Karpas-422 (cell line): ENCODE results near the gene PEX10. TPM values are rescaled to one million over a fixed set of nuclear protein-coding genes. Genes with fewer than 3 reads are reported as not detected.

ENCODE experiments used
- DNase-seq: peaks from one replicate; pipeline ENCODE4 v3.0.0-alpha.2; 2015
- H2AFZ ChIP-seq: fragments of 200-600 bp; sonication (generic); 2 replicates; pipeline ENCODE4 v1.6.1; 2014; ENCODE audit warnings: antibody characterized with exemption, low read length, mixed read lengths
- H3K27ac ChIP-seq: fragments of 200-600 bp; sonication (generic); 2 replicates; pipeline ENCODE4 v1.5.1; 2014; ENCODE audit warnings: mild to moderate bottlenecking, low read length, moderate library complexity
- H3K27me3 ChIP-seq: fragments of 200-600 bp; sonication (generic); 2 replicates; pipeline ENCODE4 v1.6.1; 2014; ENCODE audit warnings: low read length, mixed read lengths
- H3K36me3 ChIP-seq: fragments of 200-600 bp; sonication (generic); 2 replicates; pipeline ENCODE4 v1.6.1; 2014; ENCODE audit warnings: low read length, mixed read lengths; ENCODE audit not compliant: insufficient read depth
- H3K4me1 ChIP-seq: fragments of 200-600 bp; sonication (generic); 2 replicates; pipeline ENCODE4 v1.6.1; 2014; ENCODE audit warnings: mild to moderate bottlenecking, low read length, mixed read lengths
- H3K4me2 ChIP-seq: fragments of 200-600 bp; sonication (generic); 2 replicates; pipeline ENCODE4 v1.6.1; 2014; ENCODE audit warnings: low read length, low read depth, mild to moderate bottlenecking; ENCODE audit not compliant: poor library complexity, severe bottlenecking
- H3K4me3 ChIP-seq: fragments of 200-600 bp; sonication (generic); 2 replicates; pipeline ENCODE4 v1.5.1; 2014; ENCODE audit warnings: mild to moderate bottlenecking, antibody characterized with exemption, low read length, mixed read lengths
- H3K79me2 ChIP-seq: fragments of 200-600 bp; sonication (generic); 2 replicates; pipeline ENCODE4 v1.6.1; 2014; ENCODE audit warnings: mild to moderate bottlenecking, low read length, mixed read lengths
- H3K9ac ChIP-seq: fragments of 200-600 bp; sonication (generic); 2 replicates; pipeline ENCODE4 v1.6.0; 2014; ENCODE audit warnings: low read length
- H3K9me2 ChIP-seq: fragments of 200-600 bp; sonication (generic), shearing (Covaris generic); replicated peaks from 2 replicates; pipeline ENCODE4 v1.6.0; 2014; ENCODE audit warnings: mild to moderate bottlenecking, low read length, moderate library complexity; ENCODE audit not compliant: insufficient read depth
- H3K9me3 ChIP-seq: fragments of 300-700, 200-600 bp; sonication (generic); 2 replicates; pipeline ENCODE4 v1.6.1; 2014; ENCODE audit warnings: low read length, mixed read lengths
- H4K20me1 ChIP-seq: fragments of 200-600 bp; sonication (generic); 2 replicates; pipeline ENCODE4 v1.6.1; 2014; ENCODE audit warnings: mild to moderate bottlenecking, antibody characterized with exemption, low read length, low read depth; ENCODE audit not compliant: insufficient read depth
- total RNA-seq: library from RNA; depleted of rRNA; stranded (reverse); fragments of >200 nt; shearing (Covaris generic); gene quantifications from 2 replicates; pipeline ENCODE4 v1.2.3, GENCODE V29; 2014; ENCODE audit warnings: low replicate concordance

PEX10 gene
- total RNA-seq, 1 experiment from 2014 or later, result 21.4 TPM

DNA sequence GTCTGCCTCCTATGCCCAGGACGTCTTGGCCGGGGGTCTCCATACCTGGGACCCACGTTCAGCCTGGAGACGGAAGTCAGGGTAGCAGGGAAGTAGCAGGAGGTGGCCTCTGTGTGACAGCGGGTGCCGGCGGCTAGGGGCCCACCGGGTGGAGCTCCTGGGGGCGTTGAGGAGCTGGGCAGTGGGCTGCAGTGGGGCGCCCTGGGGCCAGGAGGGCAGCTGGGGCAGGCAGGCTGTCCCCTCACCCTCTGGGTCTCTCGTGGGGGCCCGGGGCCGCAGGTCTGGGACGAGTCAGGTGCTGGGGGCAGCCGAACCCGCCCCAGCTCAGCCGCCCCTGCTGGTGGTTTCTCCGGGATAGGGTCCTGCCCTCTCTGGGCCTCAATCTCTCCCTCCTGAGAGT, 14.7 kb upstream of the PEX10 start:
- no peak for DNase-seq
- Histone ChIP-seq H3K27me3 (no peaks in the 10 kb centered on the region), H3K9me2 (no peaks in the 10 kb centered on the region), H2AFZ (no peak overlapping the region), H3K36me3 (no peaks in the 10 kb centered on the region), H4K20me1 (no peaks in the 10 kb centered on the region), H3K79me2 (no peaks in the 10 kb centered on the region), H3K4me1 (no peaks in the 10 kb centered on the region; the same call in 1 of the 2 replicates), H3K9me3 (peaks cover 2% of the 10 kb centered on the region; the same call in 1 of the 2 replicates), H3K4me2 (no peak overlapping the region), H3K27ac (no peak overlapping the region), H3K9ac (no peak overlapping the region), H3K4me3 (no peak overlapping the region)

DNA sequence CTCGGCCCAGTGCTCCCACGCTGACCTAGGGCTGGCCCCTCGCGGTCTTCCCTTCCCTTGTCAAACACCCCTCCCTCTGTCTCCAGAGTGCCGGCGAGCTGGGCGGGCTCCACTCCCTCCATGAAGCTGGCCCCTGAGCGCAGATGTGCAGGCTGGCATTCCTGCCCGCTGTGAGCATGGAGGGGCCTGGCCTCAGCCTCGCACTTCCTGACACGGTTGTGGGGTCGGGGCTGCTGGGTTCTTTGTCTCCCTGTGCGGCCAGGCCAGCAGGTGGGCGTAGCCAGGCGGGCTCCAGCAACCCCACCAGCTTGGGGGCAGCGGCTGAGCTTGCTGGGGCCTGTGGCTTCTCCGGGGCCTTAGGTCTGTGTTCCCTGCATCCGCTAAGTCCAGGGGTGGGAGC, 14.2 kb upstream of the PEX10 start:
- no peak overlapping the region for H3K27ac ChIP-seq
- no peaks in the 10 kb centered on the region for H3K27me3 ChIP-seq
- no peak overlapping the region for H2AFZ ChIP-seq
- H3K9ac ChIP-seq, result no peak overlapping the region
- H3K9me3 ChIP-seq, result peaks cover 2% of the 10 kb centered on the region; the same call in 1 of the 2 replicates
- H3K4me1 ChIP-seq, result no peaks in the 10 kb centered on the region
- no peak for DNase-seq
- H4K20me1 ChIP-seq, result no peaks in the 10 kb centered on the region
- H3K79me2 ChIP-seq, result no peaks in the 10 kb centered on the region
- no peak overlapping the region for H3K4me3 ChIP-seq
- H3K4me2 ChIP-seq, result no peak overlapping the region
- no peaks in the 10 kb centered on the region for H3K36me3 ChIP-seq
- H3K9me2 ChIP-seq, result no peaks in the 10 kb centered on the region

DNA sequence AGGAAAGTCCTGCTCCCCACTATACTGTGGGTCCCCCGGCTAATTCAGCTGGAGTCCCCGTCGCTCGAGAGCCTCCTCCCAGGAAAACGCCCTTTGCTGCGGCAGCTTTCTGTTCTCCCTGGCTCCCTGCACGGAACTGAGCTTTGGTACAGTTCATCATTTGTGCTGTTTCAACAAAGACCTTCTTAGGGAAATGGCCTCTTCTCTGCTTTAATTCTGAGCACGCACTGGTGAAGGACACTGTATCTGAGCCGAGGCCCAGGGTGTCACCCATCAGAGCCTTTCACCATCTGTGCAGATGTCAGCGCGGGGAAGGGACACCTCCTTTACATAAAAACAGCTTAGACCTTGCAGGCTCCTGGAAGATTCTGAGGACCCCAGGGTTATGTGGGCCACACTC, 13.5 kb upstream of the PEX10 start:
- no peaks in the 10 kb centered on the region for H3K36me3 ChIP-seq
- no peak for DNase-seq
- no peaks in the 10 kb centered on the region for H3K9me2 ChIP-seq
- H3K4me1 ChIP-seq, result no peaks in the 10 kb centered on the region
- no peak overlapping the region for H2AFZ ChIP-seq
- no peak overlapping the region for H3K4me3 ChIP-seq
- H3K4me2 ChIP-seq, result no peak overlapping the region
- peaks cover 2% of the 10 kb centered on the region; the same call in 1 of the 2 replicates for H3K9me3 ChIP-seq
- H3K79me2 ChIP-seq, result no peaks in the 10 kb centered on the region
- no peaks in the 10 kb centered on the region for H3K27me3 ChIP-seq
- no peaks in the 10 kb centered on the region for H4K20me1 ChIP-seq
- no peak overlapping the region for H3K27ac ChIP-seq
- H3K9ac ChIP-seq, result no peak overlapping the region

DNA sequence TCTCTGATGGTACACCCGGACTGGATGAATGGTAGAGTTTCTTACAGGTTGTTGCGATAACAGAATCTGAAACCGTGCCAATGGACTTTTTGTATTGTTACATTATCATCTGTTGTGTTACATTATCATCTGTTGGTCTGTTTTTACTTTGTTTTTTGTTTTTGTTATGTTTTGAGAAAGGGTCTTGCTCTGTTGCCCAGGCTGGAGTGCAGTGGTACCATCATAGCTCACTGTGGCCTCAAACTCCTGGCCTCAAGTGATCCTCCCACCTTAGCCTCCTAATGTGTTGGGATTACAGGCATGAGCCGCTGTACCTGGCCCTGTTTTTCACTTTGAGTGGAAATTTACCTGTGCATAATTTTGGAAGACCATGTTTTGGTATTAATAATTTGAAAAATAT, 10.2 kb upstream of the PEX10 start:
- DNase-seq, result no peak
- Histone ChIP-seq H3K79me2 (no peaks in the 10 kb centered on the region), H3K9me2 (no peaks in the 10 kb centered on the region), H3K27me3 (no peaks in the 10 kb centered on the region), H3K27ac (no peak overlapping the region), H4K20me1 (no peaks in the 10 kb centered on the region), H3K9ac (no peak overlapping the region), H3K36me3 (no peaks in the 10 kb centered on the region), H2AFZ (no peak overlapping the region), H3K4me2 (no peak overlapping the region), H3K4me1 (no peaks in the 10 kb centered on the region), H3K4me3 (no peak overlapping the region), H3K9me3 (no peaks in the 10 kb centered on the region)

DNA sequence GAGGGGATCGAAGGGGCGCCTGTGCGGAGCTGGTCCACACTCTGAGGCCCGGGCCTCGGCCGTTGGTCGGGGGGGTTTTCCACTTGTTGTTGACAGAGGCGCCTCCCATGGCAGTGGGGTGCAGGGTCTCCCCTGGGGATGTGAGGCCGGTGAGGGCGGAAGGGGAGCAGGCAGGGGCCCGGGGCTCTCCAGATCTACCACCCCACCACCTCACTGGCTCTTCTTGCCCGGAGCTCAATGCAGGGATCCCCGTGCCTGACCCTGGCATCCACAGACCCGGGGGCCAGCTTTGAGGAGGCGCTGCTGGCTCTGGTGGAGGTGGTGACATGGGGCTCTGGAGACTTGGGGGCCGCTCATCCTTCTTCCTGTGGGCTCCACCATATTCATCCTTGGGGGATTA, 7.1 kb upstream of the PEX10 start:
- Histone ChIP-seq H3K9me3 (no peaks in the 10 kb centered on the region), H3K27ac (no peak overlapping the region), H3K4me1 (peaks cover 14% of the 10 kb centered on the region), H3K27me3 (no peaks in the 10 kb centered on the region), H4K20me1 (no peaks in the 10 kb centered on the region), H2AFZ (no peak overlapping the region), H3K36me3 (no peaks in the 10 kb centered on the region), H3K4me2 (no peak overlapping the region), H3K4me3 (no peak overlapping the region), H3K9ac (no peak overlapping the region), H3K79me2 (no peaks in the 10 kb centered on the region), H3K9me2 (no peaks in the 10 kb centered on the region)
- no peak for DNase-seq

DNA sequence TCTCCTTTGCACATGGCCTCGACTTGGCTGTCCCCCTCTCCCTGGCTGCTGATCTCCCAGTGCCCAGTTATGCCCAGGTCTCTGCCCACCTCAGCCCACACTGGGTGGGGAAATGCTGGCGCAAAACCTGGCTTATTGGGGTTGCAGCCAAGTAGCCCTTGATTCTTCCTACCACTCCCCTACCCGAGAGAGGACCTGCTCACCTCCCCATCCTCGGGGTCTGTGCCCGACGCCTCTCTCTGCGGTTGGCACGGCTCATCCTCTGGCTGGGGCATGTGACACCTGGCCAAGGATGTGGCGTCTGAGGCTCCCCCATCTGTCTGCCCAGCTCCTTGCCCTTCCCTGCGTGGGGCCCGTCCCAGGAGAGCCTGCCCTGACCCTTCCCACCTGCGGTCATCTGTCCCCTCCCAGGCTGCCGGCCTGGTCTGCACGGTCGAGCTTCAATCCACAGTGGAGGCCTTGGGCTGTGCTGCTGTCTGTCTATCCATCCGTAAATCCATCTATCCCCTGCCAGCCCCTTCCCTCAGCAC, 6.5 kb upstream of the PEX10 start:
- Histone ChIP-seq H3K9me3 (no peaks in the 10 kb centered on the region), H3K9me2 (no peaks in the 10 kb centered on the region), H3K4me1 (peaks cover 19% of the 10 kb centered on the region), H2AFZ (no peak overlapping the region), H3K9ac (no peak overlapping the region), H3K27me3 (no peaks in the 10 kb centered on the region), H3K79me2 (no peaks in the 10 kb centered on the region), H3K4me3 (no peak overlapping the region), H3K4me2 (no peak overlapping the region), H4K20me1 (no peaks in the 10 kb centered on the region), H3K36me3 (no peaks in the 10 kb centered on the region), H3K27ac (no peak overlapping the region)
- no peak for DNase-seq

DNA sequence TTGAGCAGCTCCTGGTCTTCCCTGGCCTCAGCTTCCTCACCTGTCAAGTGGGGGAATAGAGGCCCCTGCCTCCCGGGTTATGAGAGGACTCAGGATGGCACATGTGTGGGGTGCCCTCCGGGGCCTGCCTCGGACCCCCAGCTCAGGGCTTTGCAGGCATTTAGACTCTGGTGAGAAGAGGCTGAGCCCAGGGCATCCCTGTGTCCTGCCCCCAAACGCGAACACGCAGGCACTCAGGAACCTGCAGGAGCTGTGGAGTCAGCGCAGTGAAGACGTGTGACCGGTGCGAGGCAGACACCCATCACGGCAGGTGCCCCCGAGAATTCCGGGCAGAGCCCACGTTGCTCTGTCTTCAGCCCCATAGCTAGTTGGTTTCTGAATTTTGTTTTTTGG, 5.5 kb upstream of the PEX10 start:
- Histone ChIP-seq H3K4me2 (no peak overlapping the region), H2AFZ (no peak overlapping the region), H3K27ac (no peak overlapping the region), H3K9me2 (no peaks in the 10 kb centered on the region), H3K27me3 (no peaks in the 10 kb centered on the region), H3K36me3 (no peaks in the 10 kb centered on the region), H4K20me1 (no peaks in the 10 kb centered on the region), H3K9me3 (no peaks in the 10 kb centered on the region), H3K79me2 (no peaks in the 10 kb centered on the region; the same call in 1 of the 2 replicates), H3K4me3 (no peak overlapping the region), H3K9ac (no peak overlapping the region), H3K4me1 (peaks cover 30% of the 10 kb centered on the region)
- DNase-seq, result no peak

DNA sequence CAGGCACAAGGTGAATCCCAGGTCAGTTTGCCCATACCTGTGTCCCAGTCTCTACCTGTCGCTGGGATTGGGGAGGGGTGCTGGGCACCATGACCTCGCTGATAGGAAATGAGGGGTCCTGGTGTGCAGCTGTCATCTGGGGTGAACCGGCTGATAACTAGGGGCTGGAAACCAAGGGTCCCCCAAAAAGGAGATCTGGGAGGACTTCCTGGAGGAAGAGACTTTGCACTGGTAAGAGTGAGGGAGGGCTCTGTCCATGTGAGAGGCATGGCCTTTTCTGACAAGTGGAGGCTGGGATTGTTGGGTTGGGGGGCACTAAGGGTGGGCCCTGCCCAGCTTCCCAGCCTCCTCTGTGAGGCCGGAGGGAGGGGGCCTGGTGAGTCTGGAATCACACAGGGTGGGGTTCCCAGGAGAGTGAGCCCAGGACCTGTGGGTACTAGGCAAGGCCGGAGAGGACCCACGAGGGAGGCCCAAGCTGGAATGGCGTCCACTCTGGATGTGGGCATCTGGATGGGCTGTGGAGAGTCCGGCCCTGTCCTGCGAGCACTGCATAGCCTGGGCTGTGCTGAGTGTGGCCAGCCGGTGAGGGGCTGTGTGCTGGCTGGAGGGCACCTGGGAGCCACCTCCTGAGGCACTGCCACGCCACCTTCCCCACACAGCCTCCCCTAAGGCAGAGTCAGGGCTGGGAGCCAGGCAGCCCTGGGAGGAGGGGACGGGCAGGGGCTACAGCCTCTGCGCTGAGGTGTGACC, 4.9 kb upstream of the PEX10 start:
- Histone ChIP-seq H3K9me2 (no peaks in the 10 kb centered on the region), H3K9ac (no peak overlapping the region), H3K27me3 (no peaks in the 10 kb centered on the region), H3K9me3 (no peaks in the 10 kb centered on the region), H4K20me1 (no peaks in the 10 kb centered on the region), H3K4me3 (no peak overlapping the region), H3K79me2 (peaks cover under 1% of the 10 kb centered on the region; the same call in 1 of the 2 replicates), H3K4me1 (peaks cover 32% of the 10 kb centered on the region), H3K27ac (no peak overlapping the region), H2AFZ (no peak overlapping the region), H3K4me2 (no peak overlapping the region), H3K36me3 (no peaks in the 10 kb centered on the region)
- DNase-seq, result no peak
